NCI-H510A treated with DMSO at 0.1 percent for 48 hours (cell line): Measurements from ENCODE around the gene KLHL42.

Experiments
- DNase-seq: peaks from one replicate; lab custom pipeline; 2025; lab: John Stamatoyannopoulos, UW

The KLHL42 gene

GRCh38 chr12:27780612-27781408 lies 777 bp downstream of the KLHL42 start:
- DNase-seq, result peak; percentile 31

GRCh38 chr12:27781680-27782079 lies 1.6 kb downstream of the KLHL42 start:
- DNase-seq, result no peak

- DNase-seq, result no peak
Measured at GRCh38 chr12:27782481-27782880, 2.4 kb downstream of the KLHL42 start.

- DNase-seq, result no peak
Measured at GRCh38 chr12:27785882-27786570, 6.0 kb downstream of the KLHL42 start.

- no peak for DNase-seq
Measured at GRCh38 chr12:27787559-27787958, 7.5 kb downstream of the KLHL42 start.

GRCh38 chr12:27790179-27790578 lies 10.1 kb downstream of the KLHL42 start:
- no peak for DNase-seq

GRCh38 chr12:27794818-27795584 lies 15.0 kb downstream of the KLHL42 start:
- DNase-seq, result no peak

- no peak for DNase-seq
Measured at GRCh38 chr12:27796128-27796527, 16.1 kb downstream of the KLHL42 start.

- DNase-seq, result no peak
Measured at GRCh38 chr12:27797301-27798025, 17.4 kb downstream of the KLHL42 start.

- DNase-seq, result no peak
Measured at GRCh38 chr12:27800819-27801218, 20.8 kb downstream of the KLHL42 start.

- DNase-seq, result no peak
Measured at GRCh38 chr12:27801630-27802029, 21.6 kb downstream of the KLHL42 start.

- DNase-seq, result no peak
Measured at GRCh38 chr12:27802511-27802910, 22.5 kb downstream of the KLHL42 start.

GRCh38 chr12:27802936-27803335 lies 22.9 kb downstream of the KLHL42 start:
- no peak for DNase-seq

GRCh38 chr12:27805238-27805637 lies 25.2 kb downstream of the KLHL42 start:
- no peak for DNase-seq

GRCh38 chr12:27806259-27806658 lies 26.2 kb downstream of the KLHL42 start:
- DNase-seq, result no peak

- DNase-seq, result no peak
Measured at GRCh38 chr12:27807063-27807703, 27.1 kb downstream of the KLHL42 start.

GRCh38 chr12:27808841-27809240 lies 28.8 kb downstream of the KLHL42 start:
- DNase-seq, result no peak

- DNase-seq, result no peak
Measured at GRCh38 chr12:27810756-27811155, 30.7 kb downstream of the KLHL42 start.

GRCh38 chr12:27812502-27812901 lies 32.5 kb downstream of the KLHL42 start:
- no peak for DNase-seq

- DNase-seq, result no peak
Measured at GRCh38 chr12:27814411-27814810, 34.4 kb downstream of the KLHL42 start.

GRCh38 chr12:27814851-27815591 lies 35.0 kb downstream of the KLHL42 start:
- no peak for DNase-seq
